IPS-18c (cell line): ENCODE results near the gene GBA3.

ENCODE experiments used
- H3K4me3 ChIP-seq: 2 replicates; pipeline ENCODE4 v1.7.0; 2013; ENCODE audit warnings: low read depth, mild to moderate bottlenecking, low read length, moderate library complexity; ENCODE audit not compliant: insufficient read depth
- H3K9me3 ChIP-seq: one replicate; pipeline ENCODE4 v1.6.1; 2013; ENCODE audit warnings: mild to moderate bottlenecking, low read length, moderate library complexity; ENCODE audit not compliant: control insufficient read depth, insufficient read depth

GBA3 gene

DNA sequence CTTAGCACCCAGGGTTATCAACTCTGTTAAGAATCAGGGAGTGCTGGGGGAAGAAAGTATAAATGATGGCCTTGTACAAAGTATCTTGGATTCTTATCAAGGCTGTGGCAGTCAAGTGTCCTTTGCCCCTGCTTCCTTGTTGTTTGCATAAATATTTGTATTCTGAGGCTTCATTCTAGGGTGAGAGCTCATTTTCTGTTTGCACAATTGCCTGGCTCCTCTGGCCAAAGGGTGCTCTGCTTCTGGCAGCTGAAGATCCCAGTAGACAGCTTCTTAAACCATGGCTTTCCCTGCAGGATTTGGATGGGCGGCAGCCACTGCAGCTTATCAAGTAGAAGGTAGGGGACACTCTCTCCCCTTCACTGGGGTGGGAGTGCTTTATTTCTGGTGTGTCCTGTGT, at the start of gene GBA3:
GBA3 (plus strand) TSS at position 202 of the 400 bp plus-strand sequence.
- H3K4me3 ChIP-seq = no peak within 1 kb of the TSS

DNA sequence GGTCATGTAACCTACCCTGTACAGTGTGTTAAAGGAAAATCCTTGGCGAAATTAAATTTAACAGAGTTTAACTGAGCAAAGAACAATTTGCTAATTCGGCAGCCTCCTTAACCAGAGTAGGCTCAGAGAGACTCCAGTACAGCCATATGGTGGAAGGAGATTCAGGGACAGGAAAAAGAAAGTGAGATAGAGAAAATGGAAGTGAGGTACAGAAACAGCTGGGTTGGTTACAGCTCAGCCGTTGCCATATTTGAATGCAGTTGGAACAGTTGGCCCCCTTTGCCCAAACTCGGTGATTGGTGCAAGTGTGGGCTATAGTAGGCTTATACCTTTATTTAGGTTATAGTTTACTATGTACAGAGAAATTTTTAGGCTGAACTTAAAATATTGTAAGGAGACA, 48.8 kb upstream of the GBA3 start:
- Histone ChIP-seq H3K4me3 (no peak overlapping the region), H3K9me3 (no peaks in the 10 kb centered on the region)

More for the DNA sequence above, at the start of gene GBA3:
- peaks cover 2% of the 10 kb centered on the region for H3K9me3 ChIP-seq

DNA sequence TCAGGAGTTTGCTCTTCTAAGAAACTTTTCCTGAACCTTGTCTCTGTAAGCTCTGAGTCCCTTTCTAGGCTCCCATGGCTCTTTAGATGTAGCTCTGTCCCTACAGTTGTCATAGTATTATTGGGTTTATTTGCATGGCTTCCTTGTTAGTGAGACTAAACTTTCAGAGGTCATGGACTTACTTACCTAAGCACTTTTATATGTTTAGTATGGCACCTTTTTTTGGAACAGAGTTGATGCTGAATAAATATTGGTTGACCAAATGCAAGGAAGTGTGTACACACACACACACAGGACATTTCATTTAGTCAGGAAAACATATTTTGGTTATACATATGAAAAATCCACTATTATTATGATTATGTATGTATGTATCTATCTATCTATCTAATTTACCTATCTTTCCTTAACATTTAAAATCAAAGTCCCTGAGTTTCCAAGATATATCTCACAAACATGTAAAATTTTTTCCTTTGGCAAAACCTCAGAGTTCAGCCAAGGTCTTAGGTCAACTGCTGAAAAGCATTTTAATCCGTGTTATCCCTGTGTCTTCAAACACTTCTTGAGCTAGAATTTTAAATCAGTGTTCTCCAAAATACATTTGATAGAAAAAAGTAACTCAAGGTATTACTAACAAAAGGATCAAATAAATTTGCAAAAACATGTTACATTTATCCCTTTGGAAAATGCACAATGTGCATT, 47.1 kb upstream of the GBA3 start:
- no peaks in the 10 kb centered on the region for H3K9me3 ChIP-seq
- no peak overlapping the region for H3K4me3 ChIP-seq

DNA sequence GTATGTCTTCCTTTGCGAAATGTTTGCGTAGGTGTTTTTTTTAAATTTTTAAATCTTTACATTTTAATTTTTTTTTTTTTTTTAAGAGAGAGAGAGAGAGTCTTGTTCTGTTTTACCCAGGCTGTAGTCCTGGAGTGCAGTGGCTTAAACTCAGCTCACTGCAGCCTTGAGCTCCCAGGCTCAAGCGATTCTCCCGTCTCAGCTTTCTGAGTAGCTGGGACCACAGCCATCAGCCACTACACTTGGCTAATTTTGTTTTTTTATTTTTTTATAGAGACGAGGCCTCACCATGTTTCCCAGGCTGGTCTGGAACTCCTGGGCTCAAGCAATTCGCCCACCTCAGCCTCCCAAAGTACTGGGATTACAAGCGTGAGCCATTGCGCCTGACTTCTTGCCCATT, 43.7 kb upstream of the GBA3 start:
- H3K4me3 ChIP-seq = no peak overlapping the region
- H3K9me3 ChIP-seq = no peaks in the 10 kb centered on the region

DNA sequence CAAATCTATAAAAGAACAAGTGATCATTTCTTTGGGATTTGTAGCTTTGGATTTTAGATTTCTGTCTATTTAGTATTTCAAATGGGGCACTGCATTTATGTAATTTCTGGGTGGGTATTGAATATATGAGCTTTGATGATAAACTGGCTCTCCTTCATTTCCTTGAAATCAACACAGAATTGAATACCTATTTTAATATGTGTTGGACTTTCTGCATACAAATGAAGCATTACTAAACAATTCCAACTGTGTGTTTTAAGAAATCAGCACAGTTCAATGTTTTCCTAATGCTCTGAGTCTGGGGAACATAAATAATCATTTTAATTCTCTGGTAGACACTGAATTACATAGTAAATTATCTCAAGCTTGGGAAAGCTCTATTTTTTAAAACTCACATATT, 42.0 kb upstream of the GBA3 start:
- H3K4me3 ChIP-seq = no peak overlapping the region
- no peaks in the 10 kb centered on the region for H3K9me3 ChIP-seq

DNA sequence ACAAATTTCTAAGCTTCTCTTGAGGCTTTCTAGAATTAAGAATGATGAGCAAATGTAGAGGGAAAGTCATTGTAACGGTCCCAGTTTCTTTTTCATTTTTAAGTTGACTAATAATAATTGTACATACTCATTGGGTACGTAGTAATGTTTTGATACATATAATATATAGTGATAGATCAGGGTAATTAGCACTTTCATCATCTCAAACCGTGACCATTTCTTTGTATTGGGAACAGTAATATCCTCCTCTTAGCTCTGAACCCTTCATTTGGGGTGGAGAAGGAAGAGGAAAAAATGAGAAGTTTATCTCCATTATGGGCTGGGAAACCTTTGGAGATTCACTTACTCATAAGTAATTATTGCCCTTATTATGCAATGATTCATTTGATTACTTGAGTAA, 39.0 kb upstream of the GBA3 start:
- H3K9me3 ChIP-seq = no peaks in the 10 kb centered on the region
- no peak overlapping the region for H3K4me3 ChIP-seq

DNA sequence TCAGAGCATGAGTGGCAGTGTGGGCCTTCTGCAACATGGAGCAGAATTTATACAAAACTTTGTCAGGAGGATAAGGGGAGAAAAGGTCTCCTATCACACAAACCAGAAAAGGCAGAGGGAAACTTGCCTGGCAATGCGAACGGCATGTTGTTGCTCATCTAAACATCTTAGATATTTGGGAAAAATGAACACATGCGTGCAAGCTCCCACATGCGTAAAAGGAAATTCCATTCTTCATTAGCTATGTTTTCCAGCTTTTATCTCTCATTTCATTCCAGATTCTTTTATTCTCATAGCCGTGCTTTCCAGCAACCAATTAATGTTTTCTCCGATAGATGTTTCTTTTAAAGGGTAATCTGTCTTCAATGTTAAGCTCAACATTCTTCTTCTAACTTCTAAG, 31.3 kb upstream of the GBA3 start:
- Histone ChIP-seq H3K9me3 (no peaks in the 10 kb centered on the region), H3K4me3 (no peak overlapping the region)

DNA sequence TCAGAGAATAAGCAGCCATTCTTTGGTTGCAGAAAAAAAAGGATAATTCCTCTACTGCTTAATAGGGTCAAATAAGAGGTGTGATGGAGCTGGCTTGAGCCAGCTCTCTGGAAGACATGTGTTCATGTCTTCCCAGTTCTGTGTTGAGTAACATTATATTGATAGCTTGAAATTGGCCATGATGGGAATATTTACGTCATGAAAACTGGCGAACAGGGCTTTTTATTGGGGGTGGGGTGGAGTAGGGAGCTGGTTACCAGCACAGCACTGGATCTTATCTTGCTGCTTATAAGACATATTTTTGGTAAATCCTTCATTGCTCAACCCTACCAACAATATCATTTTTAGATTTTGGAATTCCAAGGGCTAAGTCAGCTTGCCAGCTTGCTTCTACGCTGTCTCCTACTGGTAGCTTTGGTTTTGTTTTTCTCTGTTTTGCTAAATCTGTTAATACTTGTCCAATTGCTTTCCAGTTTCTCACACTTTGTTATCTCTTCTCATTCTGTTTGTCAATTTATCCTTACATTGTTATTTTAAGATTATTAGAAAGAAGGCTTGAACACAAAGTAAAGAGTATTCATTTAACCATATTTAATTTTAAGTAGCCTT, 25.3 kb upstream of the GBA3 start:
- H3K4me3 ChIP-seq = no peak overlapping the region
- H3K9me3 ChIP-seq = no peaks in the 10 kb centered on the region

DNA sequence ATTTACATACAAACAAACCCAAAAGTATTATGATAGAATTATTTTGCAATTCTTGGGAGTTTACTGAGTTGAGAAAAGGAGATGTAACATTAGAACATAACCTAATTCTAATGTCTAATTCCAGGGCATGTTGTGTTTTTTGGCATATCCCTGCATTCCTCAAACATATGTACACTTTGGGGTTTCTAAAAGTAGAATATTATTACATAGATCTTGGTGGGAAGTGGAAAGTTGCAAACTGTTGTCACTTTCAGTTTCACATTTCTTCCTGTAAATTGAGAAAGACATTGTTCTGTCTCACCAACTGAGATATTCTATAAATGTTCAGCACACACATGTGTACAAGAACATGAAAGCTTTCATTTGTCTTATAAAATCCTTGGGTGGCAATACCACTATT, 24.4 kb upstream of the GBA3 start:
- Histone ChIP-seq H3K9me3 (no peaks in the 10 kb centered on the region), H3K4me3 (no peak overlapping the region)

DNA sequence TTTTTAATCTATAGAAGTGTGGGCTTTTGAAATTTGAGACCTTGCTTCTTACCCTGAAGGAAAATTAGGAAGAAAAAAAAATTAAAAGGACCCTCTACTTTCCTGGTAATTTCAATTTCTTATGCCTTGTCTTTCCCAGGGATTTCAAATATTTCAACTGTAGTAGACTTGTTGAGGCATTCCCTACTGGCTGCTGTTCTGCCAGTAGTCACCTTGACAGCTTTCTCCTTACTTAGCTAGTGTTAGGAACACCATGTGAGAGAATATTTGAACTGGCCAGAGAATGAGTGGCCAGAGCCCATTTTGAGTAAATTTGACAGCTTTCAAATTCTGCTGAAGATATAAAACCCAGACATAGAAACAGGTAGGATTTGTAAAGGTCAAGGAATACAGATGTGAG, 24.0 kb upstream of the GBA3 start:
- Histone ChIP-seq H3K9me3 (no peaks in the 10 kb centered on the region), H3K4me3 (no peak overlapping the region)

DNA sequence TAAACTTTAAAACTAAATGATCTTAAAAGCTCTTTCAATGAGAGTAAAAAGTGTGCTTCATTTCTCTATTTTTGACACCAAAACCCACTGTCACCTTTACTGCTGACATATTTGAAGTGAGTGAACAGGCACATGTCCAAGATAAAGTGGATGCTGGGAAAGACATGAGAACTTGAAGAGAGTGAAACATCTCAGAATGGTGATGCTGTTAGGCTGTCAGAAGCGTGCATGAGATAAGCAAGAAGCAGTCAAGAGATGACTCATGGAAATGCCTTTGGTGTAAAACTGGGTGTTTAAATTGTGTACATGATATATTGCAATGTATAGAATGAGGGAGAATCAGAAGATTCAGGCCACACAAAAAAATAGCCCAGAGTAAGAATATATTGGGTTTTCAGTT, 21.8 kb upstream of the GBA3 start:
- Histone ChIP-seq H3K4me3 (no peak overlapping the region), H3K9me3 (no peaks in the 10 kb centered on the region)

DNA sequence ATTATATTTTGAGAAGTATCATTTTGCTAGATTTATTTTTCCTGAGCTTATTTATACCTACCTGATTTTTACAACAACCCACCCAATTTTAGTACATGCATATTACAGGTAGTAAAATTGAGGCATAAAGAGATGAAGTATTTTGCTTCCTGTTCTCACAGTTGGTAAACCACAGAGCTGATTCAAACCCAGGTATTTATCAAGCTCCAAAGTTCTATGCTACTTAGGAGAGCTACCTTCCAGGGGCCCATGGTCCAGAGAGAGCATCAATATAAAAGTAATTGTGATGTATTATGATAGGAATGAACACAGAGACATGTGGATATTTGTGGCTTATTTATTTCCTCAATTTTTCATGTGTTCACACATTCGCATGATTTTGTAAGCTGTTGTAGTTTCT, 20.2 kb upstream of the GBA3 start:
- Histone ChIP-seq H3K4me3 (no peak overlapping the region), H3K9me3 (no peaks in the 10 kb centered on the region)

DNA sequence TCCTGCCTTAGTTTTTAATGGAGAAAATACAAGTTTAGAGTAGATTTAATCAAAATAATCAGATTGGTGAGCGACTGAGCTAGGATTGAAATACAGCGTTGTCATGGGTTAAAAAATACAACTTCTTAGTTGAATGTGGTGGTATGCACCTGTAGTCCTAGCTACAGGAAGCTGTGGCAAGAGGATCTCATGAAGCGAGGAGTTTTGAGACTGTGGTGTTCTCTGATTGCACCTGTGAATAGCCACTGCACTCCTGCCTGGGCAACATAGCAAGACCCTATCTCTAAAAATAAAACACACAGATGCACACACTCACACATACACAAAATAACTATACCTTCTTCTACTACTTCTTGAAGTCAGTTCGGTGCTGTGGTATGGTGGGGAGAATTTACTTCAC, 19.8 kb upstream of the GBA3 start:
- Histone ChIP-seq H3K9me3 (no peaks in the 10 kb centered on the region), H3K4me3 (no peak overlapping the region)

DNA sequence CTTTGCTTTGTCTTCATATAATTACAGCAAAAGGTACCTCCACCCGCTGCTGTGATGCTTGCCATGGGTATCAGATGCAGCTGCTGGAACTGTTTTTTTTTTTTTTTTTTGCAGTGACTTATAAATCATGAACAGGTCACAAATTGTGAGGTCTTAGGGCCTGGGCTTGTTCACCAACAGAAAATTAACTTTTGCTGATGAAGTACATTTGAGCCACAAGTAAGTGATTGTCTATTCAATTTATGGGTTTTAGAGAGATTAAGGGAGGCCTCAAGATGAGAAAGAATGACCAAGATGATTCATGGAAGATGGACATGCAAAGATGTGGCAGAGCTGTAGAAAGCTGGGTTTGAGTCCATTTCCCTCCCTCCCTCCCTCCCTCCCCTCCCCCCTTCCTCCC, 18.0 kb upstream of the GBA3 start:
- H3K4me3 ChIP-seq = no peak overlapping the region

DNA sequence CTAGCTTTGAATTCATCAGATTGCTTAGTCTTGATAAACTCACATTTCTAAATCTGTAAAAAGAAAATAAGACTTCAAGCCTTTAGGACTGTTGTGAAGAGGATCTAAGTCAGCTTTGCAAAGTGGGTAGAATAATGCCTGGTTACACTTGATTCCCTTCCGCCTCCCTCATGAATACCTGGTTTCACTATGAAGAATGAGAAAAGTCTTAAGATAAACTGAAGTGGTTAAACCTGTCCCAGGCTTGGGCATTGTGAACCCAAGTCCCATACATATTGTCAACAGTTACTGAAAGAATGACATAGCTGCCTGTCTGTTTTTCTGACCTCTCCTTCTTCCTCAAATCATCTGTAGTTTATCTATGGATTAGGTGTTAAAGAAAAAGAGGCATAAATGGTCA, 16.7 kb upstream of the GBA3 start:
- Histone ChIP-seq H3K9me3 (no peaks in the 10 kb centered on the region), H3K4me3 (no peak overlapping the region)

More for the DNA sequence above, 18.0 kb upstream of the GBA3 start:
- H3K9me3 ChIP-seq = no peaks in the 10 kb centered on the region

DNA sequence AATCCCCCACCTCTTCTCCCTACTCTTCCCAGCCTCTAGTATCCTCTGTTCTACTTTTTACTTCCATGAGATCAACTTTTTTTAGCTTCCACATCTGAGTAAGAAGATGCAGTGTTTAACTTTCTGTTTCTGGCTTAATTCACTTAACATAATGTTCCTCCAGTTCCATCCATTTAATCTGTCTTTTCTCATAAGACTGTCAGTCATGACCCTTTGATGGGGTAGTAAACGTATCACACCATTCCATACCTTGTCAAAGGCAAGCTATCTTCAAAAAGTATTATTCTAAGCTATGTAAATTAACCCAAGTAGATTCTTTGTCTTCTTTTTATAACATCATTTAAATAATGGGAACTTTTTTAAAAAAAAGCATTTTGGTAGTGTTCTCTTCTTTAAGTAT, 15.0 kb upstream of the GBA3 start:
- Histone ChIP-seq H3K9me3 (no peaks in the 10 kb centered on the region), H3K4me3 (no peak overlapping the region)

DNA sequence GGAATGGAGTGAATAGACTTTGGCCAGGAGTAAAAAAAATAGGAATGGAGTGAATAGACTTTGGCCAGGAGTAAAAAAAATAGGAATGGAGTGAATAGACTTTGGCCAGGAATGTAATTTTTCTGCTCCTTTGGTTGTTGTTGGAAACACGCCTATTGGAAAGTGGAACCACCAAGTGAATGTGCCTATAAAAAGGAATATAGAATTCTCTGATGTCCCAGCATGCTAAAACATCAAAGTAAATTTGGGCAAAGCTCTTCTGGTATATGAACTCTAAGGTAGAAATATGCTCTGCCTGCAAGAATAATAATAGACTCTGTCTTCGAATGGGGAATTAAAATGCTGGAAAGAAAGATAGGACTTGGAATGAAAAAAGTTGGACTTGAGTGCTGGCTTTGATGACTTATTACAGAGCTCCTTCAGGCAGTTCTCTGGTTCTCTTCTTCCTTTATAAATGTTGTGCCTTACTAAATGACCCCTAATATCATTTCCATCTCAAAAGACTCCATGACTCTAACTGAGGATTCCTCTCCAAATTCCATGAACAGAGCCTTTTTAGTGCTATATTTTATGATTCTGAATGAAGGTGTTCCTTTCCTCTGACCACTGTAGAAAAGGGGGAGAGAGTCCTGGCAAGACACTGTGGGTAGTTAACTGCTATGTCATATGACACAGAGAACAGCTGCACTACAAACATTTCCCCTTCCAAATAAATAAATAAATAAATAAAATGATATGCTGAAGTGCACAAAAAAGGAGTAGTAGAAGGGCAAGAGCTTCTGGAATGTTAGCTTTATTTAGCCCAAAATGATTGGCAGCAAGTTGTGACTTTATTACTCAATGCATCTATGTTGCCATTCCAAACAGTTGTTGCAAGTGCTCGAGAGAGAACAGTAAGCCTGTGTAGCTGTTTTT, 13.5 kb upstream of the GBA3 start:
- H3K9me3 ChIP-seq = no peaks in the 10 kb centered on the region
- no peak overlapping the region for H3K4me3 ChIP-seq

DNA sequence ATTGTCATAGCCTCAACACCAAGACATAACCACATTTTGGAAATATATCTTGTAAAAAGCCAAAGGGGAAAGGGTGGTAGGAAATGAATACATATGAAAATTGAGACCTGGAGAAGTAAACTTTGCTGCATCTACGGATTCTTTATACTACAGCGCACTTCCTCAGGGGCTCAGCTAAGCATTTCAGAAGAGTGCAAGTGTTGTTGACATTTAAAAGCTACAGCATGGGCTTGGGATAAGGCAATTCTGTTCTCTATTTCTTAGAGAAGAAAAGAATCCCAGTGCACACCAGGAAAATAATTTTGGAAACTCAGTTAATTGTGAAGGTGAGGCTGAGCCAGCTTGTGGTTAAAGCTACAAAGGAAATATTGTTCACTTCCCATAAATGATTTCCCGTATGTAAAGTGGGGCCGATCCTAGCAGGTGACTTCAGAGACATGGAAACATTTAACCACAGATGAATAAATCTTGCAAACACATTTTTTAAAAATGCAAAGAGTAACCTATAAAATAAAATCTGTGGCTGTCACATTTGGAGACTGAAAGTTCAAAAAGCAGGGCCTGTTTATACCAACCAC, 12.6 kb upstream of the GBA3 start:
- Histone ChIP-seq H3K9me3 (no peaks in the 10 kb centered on the region), H3K4me3 (no peak overlapping the region)
